H1 (cell line): ENCODE results near the gene SLC39A10. TPM values are rescaled to one million over a fixed set of nuclear protein-coding genes. Genes with fewer than 3 reads are reported as not detected.
"Not testable (repeated sequence)": the region's sequence is repeated elsewhere in the genome, so short reads cannot be mapped to it uniquely, and the experiment has no call there.

Source experiments
- CTCF ChIA-PET: fragments of 300-600 bp; sonication (Branson Sonifier 250); formaldehyde crosslinking; loops from one replicate; lab custom pipeline; 2021; ENCODE audit not compliant: partially characterized antibody; lab: Charles Lee
- POLR2A ChIA-PET: fragments of 300-600 bp; sonication (Branson Sonifier 250); formaldehyde crosslinking; loops from one replicate; lab custom pipeline; 2021; ENCODE audit warnings: inconsistent platforms; ENCODE audit not compliant: partially characterized antibody; lab: Charles Lee
- DNase-seq, 2 experiments: peaks; one replicate each; pipeline versions ENCODE4 v3.0.0 to v3.0.0-alpha.2; 2010 to 2022; ENCODE audit warnings: low spot score in 2 of 2, low read depth in 1 of 2, mixed read lengths in 1 of 2
- FAIRE-seq: peaks from 2 replicates; lab custom pipeline; 2011; peaks lifted over from hg19 to GRCh38; lab: Jason Lieb, UNC
- H2AFZ ChIP-seq: 2 replicates; pipeline ENCODE4 v1.8.1; 2012; ENCODE audit warnings: low read length, inconsistent platforms
- H2AK5ac ChIP-seq: 2 replicates; pipeline ENCODE4 v1.6.1; 2013; ENCODE audit warnings: low read depth, low read length
- H2BK120ac ChIP-seq: replicated peaks from 2 replicates; pipeline ENCODE3; 2013; ENCODE audit warnings: low read depth, low read length, inconsistent platforms
- H2BK12ac ChIP-seq: 2 replicates; pipeline ENCODE4 v1.6.1; 2013; ENCODE audit warnings: low read depth, low read length
- H2BK15ac ChIP-seq: 2 replicates; pipeline ENCODE4 v1.6.1; 2013; ENCODE audit warnings: low read length
- H2BK20ac ChIP-seq: 2 replicates; pipeline ENCODE4 v1.6.1; 2013; ENCODE audit warnings: low read length
- H2BK5ac ChIP-seq: 2 replicates; pipeline ENCODE4 v1.6.1; 2013; ENCODE audit warnings: low read depth, low read length
- H3K14ac ChIP-seq: 2 replicates; pipeline ENCODE4 v1.6.1; 2013; ENCODE audit warnings: inconsistent platforms; ENCODE audit not compliant: insufficient read length
- H3K18ac ChIP-seq: 2 replicates; pipeline ENCODE4 v1.6.1; 2013; ENCODE audit warnings: low read length; ENCODE audit errors: extremely low read depth
- H3K23ac ChIP-seq: 2 replicates; pipeline ENCODE4 v1.6.1; 2013; ENCODE audit warnings: inconsistent platforms; ENCODE audit not compliant: insufficient read length
- H3K23me2 ChIP-seq: 2 replicates; pipeline ENCODE4 v1.6.1; 2013; ENCODE audit warnings: low read depth, low read length
- H3K27ac ChIP-seq: 2 replicates; pipeline ENCODE4 v1.6.1; 2011; ENCODE audit warnings: low read depth, low read length, inconsistent platforms
- H3K27me3 ChIP-seq, 4 experiments: replicated peaks in 1 of 4; 1 replicate in 1 of 4; 2 replicates in 3 of 4; pipeline versions ENCODE4 v1.6.1 to v1.8.1; 2011 to 2013; ENCODE audit warnings: low read length in 3 of 4, mild to moderate bottlenecking in 3 of 4, inconsistent platforms in 2 of 4, mixed read lengths in 2 of 4, moderate library complexity in 1 of 4; ENCODE audit not compliant: control insufficient read depth in 3 of 4, insufficient read depth in 3 of 4; ENCODE audit errors: extremely low read depth in 1 of 4
- H3K36me3 ChIP-seq, 4 experiments: 2 replicates each; pipeline versions ENCODE4 v1.6.1 to v1.8.1; 2011 to 2013; ENCODE audit warnings: mild to moderate bottlenecking in 4 of 4, low read length in 3 of 4, moderate library complexity in 2 of 4, control low read depth in 1 of 4, inconsistent platforms in 1 of 4; ENCODE audit not compliant: insufficient read depth in 4 of 4, control insufficient read depth in 2 of 4
- H3K4ac ChIP-seq: replicated peaks from 2 replicates; pipeline ENCODE3; 2013; ENCODE audit warnings: low read length, low read depth, mixed read lengths, inconsistent platforms; ENCODE audit not compliant: insufficient read length
- H3K4me1 ChIP-seq, 4 experiments: replicated peaks in 1 of 4; 1 replicate in 1 of 4; 2 replicates in 3 of 4; pipeline versions ENCODE4 v1.6.1 to v1.8.1; 2011 to 2013; ENCODE audit warnings: low read length in 3 of 4, inconsistent platforms in 2 of 4, mixed read lengths in 1 of 4; ENCODE audit not compliant: insufficient read depth in 4 of 4, control insufficient read depth in 3 of 4
- H3K4me2 ChIP-seq, 2 experiments: 2 replicates each; pipeline versions ENCODE4 v1.6.1 to v1.8.1; 2011 to 2013; ENCODE audit warnings: low read depth in 2 of 2, low read length in 2 of 2, control low read depth in 1 of 2, inconsistent platforms in 1 of 2, mild to moderate bottlenecking in 1 of 2; ENCODE audit not compliant: insufficient read depth in 1 of 2
- H3K4me3 ChIP-seq, 4 experiments: fragments of 200-600, 300-600 bp in 1 of 4; sonication (generic), shearing (Covaris generic), sonication (Bioruptor Twin) in 1 of 4; 2 replicates each; pipeline versions ENCODE4 v1.5.1 to v1.8.1; 2011 to 2016; ENCODE audit warnings: low read length in 4 of 4, low read depth in 3 of 4, control low read depth in 2 of 4, inconsistent platforms in 2 of 4, mild to moderate bottlenecking in 2 of 4, mixed read lengths in 1 of 4, moderate library complexity in 1 of 4; ENCODE audit not compliant: insufficient read depth in 2 of 4; ENCODE audit errors: extremely low read depth in 1 of 4
- H3K56ac ChIP-seq: replicated peaks from 2 replicates; pipeline ENCODE3; 2013; ENCODE audit warnings: low read depth, mild to moderate bottlenecking, mixed read lengths, low read length, inconsistent platforms; ENCODE audit not compliant: insufficient read length
- H3K79me1 ChIP-seq: 2 replicates; pipeline ENCODE4 v1.6.1; 2013; ENCODE audit warnings: low read depth, low read length, control low read depth
- H3K79me2 ChIP-seq, 2 experiments: 2 replicates each; pipeline versions ENCODE4 v1.6.1 to v1.8.1; 2012 to 2013; ENCODE audit warnings: low read length in 2 of 2, mild to moderate bottlenecking in 2 of 2, inconsistent platforms in 1 of 2; ENCODE audit not compliant: insufficient read depth in 2 of 2, control insufficient read depth in 1 of 2
- H3K9ac ChIP-seq, 4 experiments: replicated peaks in 1 of 4; 1 replicate in 1 of 4; 2 replicates in 3 of 4; pipeline versions ENCODE4 v1.6.1 to v1.8.1; 2011 to 2013; ENCODE audit warnings: low read depth in 3 of 4, low read length in 3 of 4, control low read depth in 2 of 4, mild to moderate bottlenecking in 2 of 4, moderate library complexity in 2 of 4, inconsistent platforms in 1 of 4; ENCODE audit errors: extremely low read depth in 1 of 4
- H3K9me3 ChIP-seq, 2 experiments: 2 replicates each; pipeline versions ENCODE4 v1.6.1 to v1.8.1; 2012 to 2013; ENCODE audit warnings: mild to moderate bottlenecking in 2 of 2, moderate library complexity in 2 of 2, control low read depth in 1 of 2, inconsistent platforms in 1 of 2, low read depth in 1 of 2, low read length in 1 of 2, mixed read lengths in 1 of 2; ENCODE audit not compliant: insufficient read depth in 2 of 2
- H4K20me1 ChIP-seq, 2 experiments: replicated peaks in 1 of 2; 2 replicates each; pipeline versions ENCODE3 to v1.8.1; 2011 to 2013; ENCODE audit warnings: inconsistent platforms in 2 of 2, low read length in 2 of 2, mild to moderate bottlenecking in 1 of 2; ENCODE audit not compliant: insufficient read depth in 2 of 2, control insufficient read depth in 1 of 2
- H4K5ac ChIP-seq: 2 replicates; pipeline ENCODE4 v1.6.1; 2013; ENCODE audit warnings: low read length, low read depth, mixed read lengths, inconsistent platforms; ENCODE audit not compliant: insufficient read length
- H4K8ac ChIP-seq: 2 replicates; pipeline ENCODE4 v1.8.0; 2013; ENCODE audit warnings: mild to moderate bottlenecking, moderate library complexity, low read length, inconsistent platforms; ENCODE audit not compliant: insufficient read depth; ENCODE audit errors: extremely low read depth
- H4K91ac ChIP-seq: replicated peaks from 2 replicates; pipeline ENCODE3; 2013; ENCODE audit warnings: low read length, mixed read lengths, inconsistent platforms; ENCODE audit not compliant: insufficient read length
- WGBS, 2 experiments: shearing (Covaris generic) in 1 of 2; methylation state at CpG; one replicate each; pipeline versions ENCODE4 v1.1.6 to v1.1.7; 2013 to 2015; ENCODE audit warnings: low lambda C conversion rate in 2 of 2, mixed read lengths in 2 of 2, inconsistent platforms in 1 of 2, low coverage in 1 of 2, missing lambda C conversion rate in 1 of 2; ENCODE audit not compliant: insufficient replicate concordance in 2 of 2, insufficient coverage in 1 of 2, insufficient read length in 1 of 2; ENCODE audit errors: extremely low coverage in 1 of 2, missing lambda C conversion rate in 1 of 2; 5-methylcytosine and 5-hydroxymethylcytosine counted together
- polyA plus RNA-seq, 7 experiments: library from polyadenylated mRNA; depleted of rRNA in 3 of 7; stranded (reverse) in 5 of 7; unstranded in 2 of 7; fragments of >200 nt in 5 of 7; fragments of 200-250 nt in 2 of 7; gene quantifications; 1 replicate in 5 of 7; 2 replicates in 1 of 7; 4 replicates in 1 of 7; pipeline versions ENCODE4 v1.2.1 to v1.2.3, GENCODE V29; 2011 to 2013; ENCODE audit warnings: missing spikeins in 2 of 7, mixed read lengths in 2 of 7
- total RNA-seq: library from RNA; stranded (reverse); fragmentation: NEBNext Ultra II Directional; extraction: Animal tissue kit (Norgen Biotek cat#: 25700); gene quantifications from 2 replicates; pipeline ENCODE4 v1.2.1, GENCODE V29; 2021

SLC39A10 gene
- total and polyA plus RNA-seq, 2 of the 8 experiments (the other 6 are each of a cell fraction or from before 2014, with no cell fraction given): 68.1 to 234 TPM

GRCh38 chr2:195648370-195648769 lies 8.7 kb upstream of the SLC39A10 start:
- H2BK120ac ChIP-seq, H3K56ac ChIP-seq, H4K8ac ChIP-seq, H3K36me3 ChIP-seq, H4K5ac ChIP-seq, H2BK12ac ChIP-seq, H3K4ac ChIP-seq, H3K9me3 ChIP-seq, H3K79me2 ChIP-seq, H3K23ac ChIP-seq, H3K79me1 ChIP-seq, H2BK20ac ChIP-seq, H3K4me2 ChIP-seq, H2AFZ ChIP-seq, H3K14ac ChIP-seq, H3K27me3 ChIP-seq, H4K20me1 ChIP-seq, H3K9ac ChIP-seq, DNase-seq, H3K4me3 ChIP-seq, H3K18ac ChIP-seq, FAIRE-seq, H3K27ac ChIP-seq, H3K23me2 ChIP-seq, H2BK15ac ChIP-seq, H2AK5ac ChIP-seq, H2BK5ac ChIP-seq, H4K91ac ChIP-seq: not testable (repeated sequence)
- H3K4me1 ChIP-seq: peaks cover 0 to 11% (median 6%) of the 10 kb centered on the region in 4 experiments; a peak in 2 of 7 replicates
- 86% methylated on average over 2 of the region's 2 CpGs; no CpG with 5 or more reads in 1 of the 2 experiments for WGBS, 2 experiments
- ChIA-PET CTCF (interaction anchor here (1.2 kb wide), 1 partner anchor 70 kb away, joined by 4 read pairs; no protein-coding TSS in a partner anchor), POLR2A (interaction anchor here (1.4 to 2.1 kb wide), 2 partner anchors 9 kb away, joined by 3 to 6 read pairs; partner anchors contain the start of gene SLC39A10)
